AG09319 (cell line): ENCODE data around the gene KLHDC3.
"Not testable (repeated sequence)": the region's sequence is repeated elsewhere in the genome, so short reads cannot be mapped to it uniquely, and the experiment has no call there.

Experiments
- DNase-seq: peaks from one replicate; pipeline ENCODE4 v3.0.0-alpha.2; 2010; ENCODE audit warnings: low read depth; ENCODE audit errors: extremely low read depth
- TF ChIP-seq, protein P1 (sequence below): IDR thresholded peaks from 2 replicates; pipeline ENCODE4 v1.5.1; 2011; ENCODE audit warnings: low read depth, mild to moderate bottlenecking, inconsistent platforms, low read length, moderate library complexity

The KLHDC3 gene

DNA sequence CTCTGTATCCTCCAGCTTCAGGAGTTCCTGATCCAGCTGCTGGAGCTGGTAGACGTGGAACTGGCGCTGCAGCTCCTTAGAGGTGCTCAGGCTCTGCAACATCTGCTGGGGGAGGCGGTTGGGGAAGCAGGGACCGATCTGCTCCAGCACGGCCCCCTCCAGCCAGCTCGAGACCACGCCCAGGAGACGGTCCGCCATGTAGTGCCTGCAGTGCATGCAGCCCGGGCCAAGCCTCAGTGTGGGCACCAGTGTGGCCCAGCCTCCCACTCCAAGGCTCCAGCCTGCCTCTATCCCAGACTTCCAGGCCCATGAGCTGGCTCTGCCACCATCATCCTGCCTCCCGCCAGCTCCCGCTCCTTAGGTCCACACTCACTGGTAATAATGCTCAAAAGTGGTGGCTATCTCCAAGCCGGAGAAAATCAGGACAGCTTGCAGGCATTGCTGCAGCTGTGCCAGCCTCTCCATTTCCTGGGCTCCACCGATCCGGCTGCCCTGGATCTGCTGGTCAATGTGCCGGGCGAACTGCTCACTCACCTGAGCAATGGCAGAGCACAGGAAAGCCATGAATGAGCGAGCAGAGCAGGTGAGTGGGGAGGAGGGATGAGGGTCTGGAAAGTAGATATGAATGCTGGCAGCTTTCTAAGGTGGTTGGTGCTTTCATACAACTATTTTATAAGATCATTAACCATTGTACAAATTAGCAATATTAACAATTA, 26.7 kb downstream of the KLHDC3 start:
- TF ChIP-seq, protein P1, sequence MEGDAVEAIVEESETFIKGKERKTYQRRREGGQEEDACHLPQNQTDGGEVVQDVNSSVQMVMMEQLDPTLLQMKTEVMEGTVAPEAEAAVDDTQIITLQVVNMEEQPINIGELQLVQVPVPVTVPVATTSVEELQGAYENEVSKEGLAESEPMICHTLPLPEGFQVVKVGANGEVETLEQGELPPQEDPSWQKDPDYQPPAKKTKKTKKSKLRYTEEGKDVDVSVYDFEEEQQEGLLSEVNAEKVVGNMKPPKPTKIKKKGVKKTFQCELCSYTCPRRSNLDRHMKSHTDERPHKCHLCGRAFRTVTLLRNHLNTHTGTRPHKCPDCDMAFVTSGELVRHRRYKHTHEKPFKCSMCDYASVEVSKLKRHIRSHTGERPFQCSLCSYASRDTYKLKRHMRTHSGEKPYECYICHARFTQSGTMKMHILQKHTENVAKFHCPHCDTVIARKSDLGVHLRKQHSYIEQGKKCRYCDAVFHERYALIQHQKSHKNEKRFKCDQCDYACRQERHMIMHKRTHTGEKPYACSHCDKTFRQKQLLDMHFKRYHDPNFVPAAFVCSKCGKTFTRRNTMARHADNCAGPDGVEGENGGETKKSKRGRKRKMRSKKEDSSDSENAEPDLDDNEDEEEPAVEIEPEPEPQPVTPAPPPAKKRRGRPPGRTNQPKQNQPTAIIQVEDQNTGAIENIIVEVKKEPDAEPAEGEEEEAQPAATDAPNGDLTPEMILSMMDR: no peak

DNA sequence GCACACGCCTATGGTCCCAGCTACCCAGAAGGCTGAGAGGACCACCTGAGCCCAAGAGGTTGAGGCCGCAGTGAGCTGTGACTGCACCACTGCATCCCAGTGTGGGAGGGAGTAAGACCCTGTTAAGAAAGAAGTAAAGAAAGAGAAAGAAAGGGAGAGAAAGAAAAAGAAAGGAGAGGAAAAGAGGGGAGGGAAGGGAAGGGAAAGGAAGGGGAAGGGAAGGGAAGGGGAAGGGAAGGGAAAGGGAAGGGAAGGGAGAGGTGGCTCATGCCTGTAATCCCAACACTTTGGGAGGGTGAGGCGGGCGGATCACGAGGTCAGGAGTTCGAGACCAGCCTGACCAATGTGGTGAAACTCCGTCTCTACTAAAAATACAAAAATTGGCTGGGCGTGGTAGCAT, 27.4 kb downstream of the KLHDC3 start:
- DNase-seq: not testable (repeated sequence)

More for the DNA sequence above, 26.7 kb downstream of the KLHDC3 start:
- DNase-seq: no peak

DNA sequence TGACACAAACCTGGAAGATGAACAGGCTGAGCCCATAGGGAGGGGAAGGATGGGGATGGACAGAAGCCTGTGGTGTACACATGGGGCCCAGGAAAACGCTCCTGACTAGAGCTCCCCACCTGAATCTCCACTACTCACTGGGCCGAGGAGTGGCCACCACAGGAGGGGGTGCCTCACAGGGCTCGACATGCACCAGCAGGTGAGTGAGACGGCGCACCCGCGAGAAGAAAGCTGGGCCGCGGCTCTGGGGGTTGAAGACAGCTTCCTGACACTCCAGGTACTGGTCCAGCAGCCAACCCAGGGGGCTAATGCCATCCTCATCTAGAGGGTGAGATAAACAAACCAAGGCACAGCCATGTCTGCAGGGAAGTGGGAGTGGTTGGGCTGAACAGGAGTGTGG, 29.3 kb downstream of the KLHDC3 start:
- TF ChIP-seq, protein P1: no peak
- no peak for DNase-seq

DNA sequence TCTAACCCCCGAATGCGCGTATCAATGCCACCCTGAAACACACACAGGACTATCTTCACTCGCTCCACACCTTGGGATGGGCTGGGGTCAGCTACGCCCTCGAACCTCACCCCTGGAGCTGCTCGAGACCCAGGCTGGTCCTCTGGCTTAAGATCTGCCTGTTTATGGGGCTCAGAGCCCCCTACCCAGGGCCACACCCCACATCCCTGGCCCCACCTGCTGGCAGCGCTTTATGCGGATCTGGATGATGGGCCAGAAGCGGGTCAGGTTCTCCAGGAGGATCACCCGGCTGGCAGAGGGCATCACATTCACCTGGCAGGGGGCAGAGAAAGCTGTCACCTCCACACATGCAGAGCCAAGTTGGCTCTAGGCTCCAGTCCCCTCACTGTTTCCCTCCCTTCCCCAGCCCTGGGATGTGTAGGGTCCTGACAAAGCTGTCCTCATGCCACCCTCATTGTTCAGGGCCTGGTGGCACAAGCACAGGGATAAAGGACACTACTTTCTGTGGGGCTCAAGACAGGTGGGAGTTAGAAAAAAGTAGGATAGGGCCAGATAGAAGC, 31.4 kb downstream of the KLHDC3 start:
- no peak for DNase-seq
- TF ChIP-seq, protein P1: no peak

DNA sequence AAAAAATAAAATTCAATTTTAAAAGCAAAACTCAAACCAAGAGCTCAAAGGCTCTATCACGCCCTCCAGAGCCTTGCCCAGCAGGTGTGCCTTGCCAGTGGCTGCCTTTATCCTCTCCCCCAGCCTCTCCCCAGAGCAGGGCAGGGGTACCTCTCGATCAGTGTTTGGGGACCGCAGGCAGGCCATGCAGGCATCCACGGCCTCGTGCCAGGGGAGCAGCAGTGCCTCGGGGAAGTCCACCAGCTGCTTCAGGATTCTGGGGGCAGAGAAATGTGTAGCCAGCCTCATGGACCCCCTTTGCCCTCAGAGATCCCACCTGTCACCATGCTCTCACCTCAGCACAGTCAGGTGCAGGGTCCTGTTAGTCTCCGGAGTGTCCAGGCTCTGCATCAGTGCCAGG, 33.9 kb downstream of the KLHDC3 start:
- TF ChIP-seq, protein P1: no peak
- DNase-seq: no peak

DNA sequence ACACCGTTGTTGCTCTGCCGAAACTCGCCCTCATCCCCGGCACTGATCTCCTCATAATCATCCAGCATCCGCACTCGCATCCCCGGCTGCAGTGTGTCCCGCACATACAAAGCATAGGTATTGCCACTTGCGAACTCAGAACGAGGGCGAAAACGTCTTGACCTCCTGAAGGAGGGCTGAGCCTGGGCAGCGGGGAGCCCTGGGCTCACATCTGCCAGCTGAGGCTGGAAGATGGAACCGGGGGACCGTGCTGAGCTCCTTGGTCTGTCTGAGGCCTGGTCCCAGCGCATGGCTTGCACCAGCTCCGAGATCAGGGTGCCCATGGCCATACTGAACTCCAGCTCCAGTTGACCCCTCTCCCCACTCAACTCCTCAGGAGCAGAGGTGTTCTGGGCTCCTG, 36.9 kb downstream of the KLHDC3 start:
- TF ChIP-seq, protein P1: no peak
- DNase-seq: no peak

DNA sequence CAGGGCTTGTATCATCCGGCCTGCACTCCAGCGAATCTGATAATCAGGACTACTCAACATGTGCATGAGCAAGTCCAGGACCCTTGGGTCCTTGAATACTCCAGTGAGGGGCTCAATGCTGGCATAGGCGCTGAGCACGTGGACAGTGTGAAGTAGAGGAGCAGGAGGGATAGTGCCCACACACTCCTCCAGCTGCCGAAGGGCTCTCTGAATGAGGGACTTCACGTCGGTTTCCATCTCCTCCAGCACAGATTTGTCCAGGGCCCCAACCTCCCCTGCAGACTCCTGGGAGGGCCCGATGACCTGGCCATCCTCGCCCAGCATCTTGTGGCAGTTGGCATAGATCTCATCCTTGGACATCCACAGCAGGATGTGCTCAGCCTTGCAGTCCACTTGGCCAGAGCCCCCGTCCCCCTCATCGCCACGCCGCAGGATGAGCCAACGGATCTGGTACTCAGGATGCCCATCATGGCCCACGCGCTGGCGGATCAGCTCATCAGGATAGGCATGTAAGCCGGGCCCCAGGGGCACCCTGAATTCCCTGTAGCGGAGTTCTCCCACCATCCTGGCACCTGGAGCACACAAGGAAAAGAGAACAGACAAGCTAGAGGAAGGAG, 38.3 kb downstream of the KLHDC3 start:
- DNase-seq: no peak
- TF ChIP-seq, protein P1: no peak
